WTC11 (cell line): ENCODE results near the gene SMAD3.

Experiments
- AFF4 ChIP-seq: sonication (generic); formaldehyde crosslinking; IDR thresholded peaks from 2 replicates; pipeline ENCODE4 v1.8.1; 2023; ENCODE audit warnings: mild to moderate bottlenecking, missing genetic modification reagents, borderline replicate concordance
- ATF1 ChIP-seq: sonication (generic); formaldehyde crosslinking; IDR thresholded peaks from 2 replicates; pipeline ENCODE4 v1.8.1; 2023; ENCODE audit warnings: mild to moderate bottlenecking, moderate library complexity, missing genetic modification reagents
- ATF3 ChIP-seq: sonication (generic); formaldehyde crosslinking; conservative IDR thresholded peaks from 2 replicates; pipeline ENCODE4 v1.8.1; 2022; ENCODE audit warnings: mild to moderate bottlenecking, missing genetic modification reagents
- CTCF ChIP-seq: fragments of 200-600 bp; IDR thresholded peaks from 2 replicates; pipeline ENCODE4 v1.8.0; 2022; ENCODE audit warnings: antibody characterized with exemption
- JAZF1 ChIP-seq: fragments of 250-450 bp; sonication (Bioruptor Pico); IDR thresholded peaks from 2 replicates; pipeline ENCODE4 v1.9.0; 2021; ENCODE audit warnings: moderate library complexity, mild to moderate bottlenecking, inconsistent platforms
- MAX ChIP-seq: sonication (generic); formaldehyde crosslinking; IDR thresholded peaks from 2 replicates; pipeline ENCODE4 v1.8.0; 2022; ENCODE audit warnings: mild to moderate bottlenecking, missing genetic modification reagents
- ZBTB43 ChIP-seq: sonication (generic); formaldehyde crosslinking; IDR thresholded peaks from 2 replicates; pipeline ENCODE4 v1.8.1; 2023; ENCODE audit warnings: mild to moderate bottlenecking, missing genetic modification reagents
- ZNF425 ChIP-seq: fragments of 250-450 bp; sonication (Bioruptor Pico); conservative IDR thresholded peaks from 2 replicates; pipeline ENCODE4 v1.9.0; 2021; ENCODE audit warnings: mild to moderate bottlenecking
- ZNF512 ChIP-seq: sonication (generic); formaldehyde crosslinking; IDR thresholded peaks from 2 replicates; pipeline ENCODE4 v1.8.1; 2022; ENCODE audit warnings: missing genetic modification reagents, borderline replicate concordance

GRCh38 chr15:67091071-67091979 is 25.9 kb downstream of the SMAD3 start:
- TF ChIP-seq MAX (no peak), ATF3 (CRISPR knock-in tag) (no peak), ZNF512 (CRISPR knock-in tag) (no peak), ATF1 (no peak), JAZF1 (CRISPR knock-in tag) (no peak), CTCF (no peak), ZNF425 (CRISPR knock-in tag) (no peak), ZBTB43 (no peak), AFF4 (no peak)
